Measurements from ENCODE around the gene LONP2.

- no peak for TF ChIP-seq EZH2phosphoT487 (IDR thresholded peaks at IDR 0.05; ENCODE audit: unreplicated experiment)
- no peak for TF ChIP-seq CTCF (conservative IDR thresholded peaks at IDR 0.05; ENCODE audit: low read depth in 2 of 2)
- no peak for TF ChIP-seq REST (IDR thresholded peaks at IDR 0.05; ENCODE audit: unreplicated experiment)
- no peak for TF ChIP-seq EZH2 (IDR thresholded peaks at IDR 0.05; ENCODE audit: low read depth, unreplicated experiment)
- TF ChIP-seq STAT1 (IDR thresholded peaks at IDR 0.05; ENCODE audit: unreplicated experiment), result no peak
- no peak for TF ChIP-seq POLR2AphosphoS5 (IDR thresholded peaks at IDR 0.05; ENCODE audit: low read depth)
- no peak for TF ChIP-seq ETS1 (IDR thresholded peaks at IDR 0.05)
- no peak for TF ChIP-seq JUNB (IDR thresholded peaks at IDR 0.05; ENCODE audit: unreplicated experiment)
- no peak for TF ChIP-seq ZNF331 (CRISPR knock-in tag; IDR thresholded peaks at IDR 0.05; ENCODE audit: low read depth)
- no peak for TF ChIP-seq CREB1 (CRISPR knock-in tag; IDR thresholded peaks at IDR 0.05; ENCODE audit: low read depth)
- no peak for TF ChIP-seq NANOG (IDR thresholded peaks at IDR 0.05; ENCODE audit: borderline replicate concordance)
- TF ChIP-seq ZNF114 (CRISPR knock-in tag; IDR thresholded peaks at IDR 0.05), result no peak
- no peak for TF ChIP-seq ZNF462 (CRISPR knock-in tag; IDR thresholded peaks at IDR 0.05)
Measured at GRCh38 chr16:48378836-48379235, 134.7 kb downstream of the LONP2 start.

Data from GM23338 (cell line).